Cardiac muscle cell (in vitro differentiated cells and primary cell): ENCODE results near the gene MAP3K12. TPM values are rescaled to one million over a fixed set of nuclear protein-coding genes. Genes with fewer than 3 reads are reported as not detected.

Source experiments
- DNase-seq, 2 donors: peaks; one replicate each; pipeline versions ENCODE4 v3.0.0 to v3.0.0-alpha.2; 2010 to 2017; ENCODE audit warnings: low read depth in 1 of 2, low spot score in 1 of 2
- H3K27ac ChIP-seq: fragments of 200-600 bp; sonication (generic); 2 replicates; pipeline ENCODE4 v1.5.1; 2016
- H3K27me3 ChIP-seq: fragments of 200-600 bp; sonication (generic); 2 replicates; pipeline ENCODE4 v1.6.0; 2016; ENCODE audit warnings: control low read depth
- H3K36me3 ChIP-seq: fragments of 200-600 bp; sonication (generic); 2 replicates; pipeline ENCODE4 v1.5.1; 2016; ENCODE audit warnings: control low read depth
- H3K4me1 ChIP-seq: fragments of 200-600 bp; sonication (generic); 2 replicates; pipeline ENCODE4 v1.8.1; 2017; ENCODE audit warnings: low read depth, mild to moderate bottlenecking, mixed run types
- H3K4me3 ChIP-seq: fragments of 200-600 bp; sonication (generic); 2 replicates; pipeline ENCODE4 v1.5.1; 2016; ENCODE audit warnings: mild to moderate bottlenecking
- H3K9me3 ChIP-seq: fragments of 200-600 bp; sonication (generic); 2 replicates; pipeline ENCODE4 v1.5.1; 2017; ENCODE audit warnings: low read depth, mild to moderate bottlenecking, control low read depth
- CTCF ChIP-seq: IDR thresholded peaks from 2 replicates; pipeline ENCODE4 v1.5.1; 2012; ENCODE audit warnings: low read depth, mild to moderate bottlenecking, low read length
- polyA plus RNA-seq: library from polyadenylated mRNA; unstranded; fragments of >200 nt; fragmentation: Nextera tagmentation; extraction: Ambion mirVana; gene quantifications from 2 replicates; pipeline ENCODE4 v1.2.1, GENCODE V29; 2016
- total RNA-seq: library from RNA; depleted of rRNA; stranded (reverse); fragments of >200 nt; gene quantifications from 2 replicates; pipeline ENCODE4 v1.2.3, GENCODE V29; 2016

MAP3K12 gene
- total and polyA plus RNA-seq, 2 experiments from 2014 or later, result 15.1 to 26.1 TPM

GRCh38 chr12:53504004-53504920 is 5.0 kb upstream of the MAP3K12 start:
- H3K36me3 ChIP-seq, result peaks cover 5% of the 10 kb centered on the region
- H3K27me3 ChIP-seq, result no peaks in the 10 kb centered on the region
- H3K9me3 ChIP-seq, result no peaks in the 10 kb centered on the region
- H3K27ac ChIP-seq, result no peak overlapping the region
- TF ChIP-seq CTCF, result peak; percentile 6
- peak in 1 of 2 donors; percentile 32 for DNase-seq
- no peak overlapping the region for H3K4me3 ChIP-seq
- peaks cover 14% of the 10 kb centered on the region for H3K4me1 ChIP-seq

- Histone ChIP-seq H3K27me3 (no peaks in the 10 kb centered on the region), H3K4me1 (peaks cover 14% of the 10 kb centered on the region), H3K4me3 (no peak overlapping the region), H3K36me3 (peaks cover 5% of the 10 kb centered on the region), H3K9me3 (no peaks in the 10 kb centered on the region), H3K27ac (peak overlapping the region; percentile 97)
- TF ChIP-seq CTCF, result no peak
- no peak for DNase-seq
These were observed 3.9 kb upstream of the MAP3K12 start for GRCh38 chr12:53502983-53503728.

- H3K4me3 ChIP-seq, result no peak overlapping the region
- no peaks in the 10 kb centered on the region for H3K9me3 ChIP-seq
- TF ChIP-seq CTCF, result no peak
- H3K27me3 ChIP-seq, result no peaks in the 10 kb centered on the region
- peaks cover 5% of the 10 kb centered on the region for H3K36me3 ChIP-seq
- DNase-seq, result peak in 1 of 2 donors; percentile 90
- peak overlapping the region; percentile 97 for H3K27ac ChIP-seq
- peaks cover 14% of the 10 kb centered on the region for H3K4me1 ChIP-seq
These were observed 3.1 kb upstream of the MAP3K12 start for GRCh38 chr12:53502331-53502730.

- H3K9me3 ChIP-seq, result no peaks in the 10 kb centered on the region
- DNase-seq, result no peak
- peak overlapping the region; percentile 48 for H3K4me3 ChIP-seq
- peaks cover 5% of the 10 kb centered on the region for H3K36me3 ChIP-seq
- H3K27me3 ChIP-seq, result no peaks in the 10 kb centered on the region
- peak overlapping the region; percentile 97 for H3K27ac ChIP-seq
- TF ChIP-seq CTCF, result no peak
- H3K4me1 ChIP-seq, result peaks cover 15% of the 10 kb centered on the region
These were observed 2.4 kb upstream of the MAP3K12 start for GRCh38 chr12:53501615-53502181.

GRCh38 chr12:53500776-53501614 is 1.7 kb upstream of the MAP3K12 start, which contains the start of gene TARBP2:
TARBP2 (plus strand) TSS chr12:53501283; CDS start chr12:53501409, 126 bp downstream.
- Histone ChIP-seq H3K27ac (peak within 1 kb of the TSS; percentile 97), H3K4me3 (peak within 1 kb of the TSS; percentile 48), H3K36me3 (peaks cover 2% of the 10 kb centered on the region), H3K27me3 (no peaks in the 10 kb centered on the region), H3K9me3 (no peaks in the 10 kb centered on the region), H3K4me1 (peaks cover 22% of the 10 kb centered on the region)
- no peak for TF ChIP-seq CTCF
- peak; percentile 99 to 100 for DNase-seq
